IMR-90 (cell line): ENCODE results near the gene IRF2. TPM values are rescaled to one million over a fixed set of nuclear protein-coding genes. Genes with fewer than 3 reads are reported as not detected.

ENCODE experiments used
- ATAC-seq: fragments of 200-7000 bp; cut with Tn5 transposase; 2 replicates; pipeline ENCODE4 v1.9.1; 2020; ENCODE audit warnings: low read depth, mild to moderate bottlenecking, moderate library complexity
- BruUV-seq: library from RNA; stranded (reverse); fragments of 400-500 nt; replicated peaks from 2 replicates; lab custom pipeline; 2021; lab: Mats Ljungman, UMichigan
- CTCF ChIA-PET: fragments of 300-600 bp; formaldehyde crosslinking; extraction: SDS; loops from one replicate; lab custom pipeline; 2021; ENCODE audit warnings: antibody characterized with exemption; lab: Yijun Ruan, JAX
- POLR2A ChIA-PET: fragments of 300-600 bp; sonication (Branson Sonifier 250); formaldehyde crosslinking; loops from one replicate; lab custom pipeline; 2022; ENCODE audit warnings: antibody characterized with exemption; ENCODE audit not compliant: unreplicated experiment; lab: Charles Lee
- DNase-seq: peaks from one replicate; pipeline ENCODE4 v3.0.0; 2013
- H2AFZ ChIP-seq: replicated peaks from 2 replicates; pipeline ENCODE3; 2013; ENCODE audit warnings: low read length, mild to moderate bottlenecking; ENCODE audit not compliant: poor library complexity
- H2AK5ac ChIP-seq: 2 replicates; pipeline ENCODE4 v1.6.1; 2013; ENCODE audit warnings: low read depth, low read length, inconsistent platforms
- H2AK9ac ChIP-seq: replicated peaks from 2 replicates; pipeline ENCODE3; 2013; ENCODE audit warnings: mild to moderate bottlenecking, low read depth, low read length, moderate library complexity; ENCODE audit not compliant: poor library complexity
- H2BK120ac ChIP-seq: 2 replicates; pipeline ENCODE4 v1.6.1; 2013; ENCODE audit warnings: low read depth, low read length, inconsistent platforms
- H2BK15ac ChIP-seq: 3 replicates; pipeline ENCODE4 v1.6.1; 2013; ENCODE audit warnings: low read depth, low read length, inconsistent platforms
- H2BK20ac ChIP-seq: 2 replicates; pipeline ENCODE4 v1.6.1; 2013; ENCODE audit warnings: low read depth, mild to moderate bottlenecking, inconsistent platforms, low read length, moderate library complexity
- H2BK5ac ChIP-seq: 2 replicates; pipeline ENCODE4 v1.6.1; 2013; ENCODE audit warnings: mild to moderate bottlenecking, low read depth, low read length, inconsistent platforms; ENCODE audit not compliant: poor library complexity, severe bottlenecking
- H3K14ac ChIP-seq: replicated peaks from 2 replicates; pipeline ENCODE4 v1.6.1; 2013; ENCODE audit warnings: low read depth, low read length, inconsistent platforms
- H3K18ac ChIP-seq: 2 replicates; pipeline ENCODE4 v1.6.1; 2013; ENCODE audit warnings: low read depth, low read length, control low read depth
- H3K23ac ChIP-seq: 2 replicates; pipeline ENCODE4 v1.6.1; 2013; ENCODE audit warnings: low read depth, low read length, inconsistent platforms
- H3K27ac ChIP-seq: 2 replicates; pipeline ENCODE4 v1.5.1; 2013; ENCODE audit warnings: mild to moderate bottlenecking, control low read depth, low read length; ENCODE audit not compliant: insufficient read depth
- H3K27me3 ChIP-seq: 2 replicates; pipeline ENCODE4 v1.6.1; 2013; ENCODE audit warnings: low read length; ENCODE audit not compliant: control insufficient read depth, insufficient read depth
- H3K36me3 ChIP-seq: 2 replicates; pipeline ENCODE4 v1.6.1; 2013; ENCODE audit warnings: low read length, mixed read lengths; ENCODE audit not compliant: control insufficient read depth, insufficient read depth
- H3K4ac ChIP-seq: 2 replicates; pipeline ENCODE4 v1.6.1; 2013; ENCODE audit warnings: low read depth, low read length, inconsistent platforms
- H3K4me1 ChIP-seq: 2 replicates; pipeline ENCODE4 v1.6.1; 2013; ENCODE audit warnings: low read length, mixed read lengths; ENCODE audit not compliant: control insufficient read depth, insufficient read depth
- H3K4me2 ChIP-seq: 2 replicates; pipeline ENCODE4 v1.6.1; 2013; ENCODE audit warnings: low read depth, mild to moderate bottlenecking, control low read depth, low read length, moderate library complexity
- H3K4me3 ChIP-seq: 2 replicates; pipeline ENCODE4 v1.5.1; 2013; ENCODE audit warnings: low read depth, mild to moderate bottlenecking, control low read depth, low read length, moderate library complexity; ENCODE audit not compliant: insufficient read depth
- H3K56ac ChIP-seq: 2 replicates; pipeline ENCODE4 v1.6.1; 2013; ENCODE audit warnings: low read length, inconsistent platforms; ENCODE audit not compliant: insufficient read depth; ENCODE audit errors: extremely low read depth
- H3K79me1 ChIP-seq, 2 experiments: 2 replicates each; pipeline ENCODE4 v1.6.1; 2013; ENCODE audit warnings: low read length in 2 of 2, inconsistent platforms in 1 of 2, low read depth in 1 of 2
- H3K9ac ChIP-seq: 2 replicates; pipeline ENCODE4 v1.6.1; 2013; ENCODE audit warnings: low read depth, low read length, control low read depth
- H3K9me1 ChIP-seq: 2 replicates; pipeline ENCODE4 v1.6.1; 2013; ENCODE audit warnings: low read length, inconsistent platforms; ENCODE audit not compliant: insufficient read depth
- H3K9me3 ChIP-seq: 2 replicates; pipeline ENCODE4 v1.6.1; 2013; ENCODE audit warnings: low read length; ENCODE audit not compliant: control insufficient read depth, insufficient read depth
- H4K20me1 ChIP-seq: 2 replicates; pipeline ENCODE4 v1.6.1; 2013; ENCODE audit warnings: low read length, inconsistent platforms; ENCODE audit not compliant: insufficient read depth
- H4K5ac ChIP-seq: 2 replicates; pipeline ENCODE4 v1.6.1; 2013; ENCODE audit warnings: mild to moderate bottlenecking, low read depth, low read length, control low read depth
- H4K8ac ChIP-seq, 2 experiments: 2 replicates each; pipeline ENCODE4 v1.6.1; 2013; ENCODE audit warnings: low read depth in 2 of 2, low read length in 2 of 2, control low read depth in 1 of 2, inconsistent platforms in 1 of 2
- H4K91ac ChIP-seq: 2 replicates; pipeline ENCODE4 v1.6.1; 2013; ENCODE audit warnings: low read depth, low read length, inconsistent platforms; ENCODE audit not compliant: insufficient read depth
- ELK1 ChIP-seq: fragments of 150-350 bp; IDR thresholded peaks from 2 replicates; pipeline ENCODE4 v1.6.1; 2016; ENCODE audit warnings: low read depth, mild to moderate bottlenecking, low read length, moderate library complexity, borderline replicate concordance
- FOS ChIP-seq: fragments of 150-350 bp; IDR thresholded peaks from 2 replicates; pipeline ENCODE4 v1.6.1; 2016; ENCODE audit warnings: low read depth, low read length
- NFE2L2 ChIP-seq: fragments of 150-350 bp; IDR thresholded peaks from 2 replicates; pipeline ENCODE4 v1.6.1; 2016; ENCODE audit warnings: low read depth, mild to moderate bottlenecking, low read length
- WGBS, 2 experiments: methylation state at CpG; one replicate each; pipeline versions ENCODE4 v1.1.5 to v1.1.7; 2013; ENCODE audit warnings: missing lambda C conversion rate in 2 of 2; ENCODE audit not compliant: insufficient read length in 1 of 2; ENCODE audit errors: extremely low coverage in 2 of 2; 5-methylcytosine and 5-hydroxymethylcytosine counted together
- dilution Hi-C: fragments of 300-500 bp; cut with HindIII; formaldehyde crosslinking; loops from one replicate; pipeline ENCODE4 v1.14.3; 2018; ENCODE audit warnings: low sequenced_read_pairs; ENCODE audit not compliant: unreplicated experiment
- in situ Hi-C: fragments of 300-500 bp; cut with MboI; formaldehyde crosslinking; loops from 3 replicates; pipeline ENCODE4 v1.14.3; 2019; ENCODE audit warnings: low sequenced_read_pairs, inconsistent platforms, mixed read lengths
- intact Hi-C: fragments of 100-400 bp; cut with micrococcal nuclease; formaldehyde crosslinking; loops from 2 replicates; pipeline ENCODE4 v1.10.0; 2022
- polyA plus RNA-seq, 3 experiments: library from polyadenylated mRNA; depleted of rRNA; stranded (reverse); fragments of >200 nt; gene quantifications; 2 replicates each; pipeline ENCODE4 v1.2.3, GENCODE V29; 2012; ENCODE audit warnings: low replicate concordance in 1 of 3
- total RNA-seq: library from RNA; depleted of rRNA; stranded (reverse); fragments of >200 nt; gene quantifications from 2 replicates; pipeline ENCODE4 v1.2.3, GENCODE V29; 2012

The IRF2 gene
- total and polyA plus RNA-seq, 2 of the 4 experiments (the other 2 are of a cell fraction): 16.5 to 21.9 TPM

GRCh38 chr4:184408021-184408683 is 66.2 kb downstream of the IRF2 start:
- H2AFZ ChIP-seq: peak overlapping the region; percentile 62
- H2BK120ac ChIP-seq: peak overlapping the region; percentile 62
- peak overlapping the region; percentile 47 for H2BK20ac ChIP-seq
- peak overlapping the region; percentile 46 for H4K91ac ChIP-seq
- peak overlapping the region; percentile 14 to 75; a peak in 1 of 4 replicates for H4K8ac ChIP-seq
- dilution Hi-C loops (no loop called here), intact Hi-C loops (no loop called here), in situ Hi-C loops (no loop called here)
- no peaks in the 10 kb centered on the region for H3K9me3 ChIP-seq
- peak overlapping the region; percentile 41; the same call in 1 of the 2 replicates for H3K14ac ChIP-seq
- peak overlapping the region; percentile 62 for H4K5ac ChIP-seq
- H2AK5ac ChIP-seq: no peak overlapping the region; the same call in 1 of the 2 replicates
- peak overlapping the region; percentile 46 for H2AK9ac ChIP-seq
- CTCF ChIA-PET: interaction anchor here (0.8 kb wide), 1 partner anchor 9 kb away, joined by 3 read pairs; no protein-coding TSS in a partner anchor
- no peaks in the 10 kb centered on the region for H3K27me3 ChIP-seq
- H3K79me1 ChIP-seq: peaks cover 6 to 9% of the 10 kb centered on the region in 2 experiments; a peak in 2 of 4 replicates
- H3K56ac ChIP-seq: no peak overlapping the region
- peak overlapping the region; percentile 71 for H3K4me2 ChIP-seq
- POLR2A ChIA-PET: no interaction called here
- H4K20me1 ChIP-seq: no peaks in the 10 kb centered on the region
- H3K18ac ChIP-seq: peak overlapping the region; percentile 77
- peak overlapping the region; percentile 18; the same call in 1 of the 2 replicates for H3K9ac ChIP-seq
- H3K4ac ChIP-seq: peak overlapping the region; percentile 72
- DNase-seq (peak; percentile 92), ATAC-seq (peak; percentile 93)
- TF ChIP-seq ELK1 (no peak), NFE2L2 (peak; percentile 12; the same call in 1 of the 2 replicates), FOS (peak; percentile 57)
- H3K27ac ChIP-seq: peak overlapping the region; percentile 88
- H2BK5ac ChIP-seq: peak overlapping the region; percentile 74
- no peaks in the 10 kb centered on the region; the same call in 1 of the 2 replicates for H3K9me1 ChIP-seq
- no peak overlapping the region for H3K4me3 ChIP-seq
- peaks cover 14% of the 10 kb centered on the region for H3K4me1 ChIP-seq
- peak overlapping the region; percentile 32; the same call in 1 of the 2 replicates for H3K23ac ChIP-seq
- peaks cover 40% of the 10 kb centered on the region for H3K36me3 ChIP-seq
- 68% methylated on average over 2 of the region's 8 CpGs; no CpG with 5 or more reads in 1 of the 2 experiments for WGBS, 2 experiments
- BruUV-seq: no TSS peak
- peak overlapping the region; percentile 25; the same call in 1 of the 3 replicates for H2BK15ac ChIP-seq
